Ovary (tissue), 9 donors: ENCODE results near the gene AKT1. TPM values are rescaled to one million over a fixed set of nuclear protein-coding genes. Genes with fewer than 3 reads are reported as not detected.

Experiments
- DNase-seq, 5 donors: peaks; one replicate each; pipeline ENCODE4 v3.0.0-alpha.2; 2019 to 2020
- H3K27ac ChIP-seq, 2 donors: fragments of 200-600 bp; one replicate each; pipeline versions ENCODE4 v1.5.1 to v1.8.0; 2019 to 2022
- H3K27me3 ChIP-seq: fragments of 200-600 bp; one replicate; pipeline ENCODE4 v1.8.0; 2022
- H3K36me3 ChIP-seq: fragments of 200-600 bp; sonication (generic); one replicate; pipeline ENCODE4 v1.5.1; 2019
- H3K4me1 ChIP-seq: one replicate; pipeline ENCODE4 v1.8.1; 2013; ENCODE audit warnings: mild to moderate bottlenecking, moderate library complexity; ENCODE audit not compliant: insufficient read depth
- H3K4me3 ChIP-seq: fragments of 200-600 bp; sonication (generic); one replicate; pipeline ENCODE4 v1.5.1; 2017
- H3K9me3 ChIP-seq, 2 donors: fragments of 200-600 bp in 1 of 2; sonication (generic) in 1 of 2; one replicate each; pipeline versions ENCODE4 v1.5.1 to v1.8.1; 2013 to 2019; ENCODE audit warnings: mild to moderate bottlenecking in 1 of 2, moderate library complexity in 1 of 2
- EP300 ChIP-seq: sonication (generic); formaldehyde crosslinking; IDR thresholded peaks from one replicate; pipeline ENCODE4 v1.6.1; 2017; ENCODE audit warnings: antibody characterized with exemption
- POLR2A ChIP-seq: fragments of 450-650 bp; IDR thresholded peaks from one replicate; pipeline ENCODE4 v1.6.1; 2017; ENCODE audit warnings: antibody characterized with exemption, mild to moderate bottlenecking, moderate library complexity
- WGBS, 3 donors: extraction: QIAGEN DNeasy Blood & Tissue Kit in 1 of 3; methylation state at CpG; one replicate each; pipeline versions ENCODE4 v1.1.5 to v1.1.7; 2013 to 2017; 5-methylcytosine and 5-hydroxymethylcytosine counted together
- intact Hi-C, 4 donors: fragments of 100-400 bp; cut with DNase I; formaldehyde crosslinking; loops; one replicate each; pipeline versions ENCODE4 v1.11.0 to v1.15.1; 2022 to 2023
- polyA plus RNA-seq, 2 donors: library from polyadenylated mRNA; stranded (reverse); fragments of 200-250 nt in 1 of 2; fragments of 350-450 nt in 1 of 2; fragmentation: Illumina TruSeq in 1 of 2; extraction: RNeasy Lipid Tissue Mini Kit (QIAGEN cat#74804) in 1 of 2; gene quantifications; one replicate each; pipeline ENCODE4 v1.2.3, GENCODE V29; 2013 to 2014
- total RNA-seq, 7 donors: library from RNA; depleted of rRNA in 2 of 7; stranded (reverse); fragments of >200 nt in 2 of 7; fragmentation: NEBNext Ultra II Directional in 3 of 7; extraction: Animal tissue kit (Norgen Biotek cat#: 25700) in 3 of 7; gene quantifications; one replicate each; pipeline versions ENCODE4 v1.1.0 to v1.2.4, GENCODE V29; 2016 to 2023
- TF ChIP-seq, protein P1 (sequence below), 3 donors: fragments of 450-650 bp in 2 of 3; fragments of 200-600 bp in 1 of 3; IDR thresholded peaks; one replicate each; pipeline versions ENCODE4 v1.5.1 to v1.8.0; 2016 to 2022; ENCODE audit warnings: antibody characterized with exemption in 3 of 3, mild to moderate bottlenecking in 1 of 3
- donor health status: DM: no; HTN: no; CAD: no; lungs with moderate emphysema.
- donor health status: DM: no; HTN: no; CAD: no.
- donor health status: Bipolar disorder and iron deficiency.
- donor health status: DM: yes; HTN: yes; CAD: no.
- donor health status: DM: no; HTN: no; CAD: no.
- donor health status: DM: yes; HTN: yes; CAD: no.

The AKT1 gene
- total and polyA plus RNA-seq, 9 donors, result 53.9 to 105 (median 95.4) TPM

DNA sequence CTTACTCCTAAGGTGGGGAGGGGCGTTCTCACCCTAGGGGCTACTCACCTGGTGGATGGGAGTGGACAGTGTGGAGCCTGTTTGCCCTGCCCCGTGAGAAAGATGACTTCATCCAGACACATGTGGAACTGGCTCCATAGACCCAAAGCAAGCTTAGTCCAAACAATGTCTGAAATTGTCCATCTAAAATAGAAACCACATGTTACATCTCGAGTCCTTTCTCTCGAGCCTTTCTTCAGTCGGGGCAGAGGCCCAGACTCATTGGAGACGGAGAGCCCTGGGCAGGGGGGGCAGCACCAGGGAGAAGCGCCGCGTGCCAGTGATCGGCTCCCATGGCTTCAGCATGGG, 38.3 kb downstream of the AKT1 start:
- Histone ChIP-seq H3K4me1 (peaks cover 9% of the 10 kb centered on the region), H3K9me3 (no peaks in the 10 kb centered on the region), H3K36me3 (no peaks in the 10 kb centered on the region), H3K4me3 (no peak overlapping the region), H3K27me3 (no peaks in the 10 kb centered on the region), H3K27ac (no peak overlapping the region)
- intact Hi-C loops, result no loop called here
- no peak for DNase-seq
- no peak for TF ChIP-seq EP300
- WGBS, 3 donors, result 80 to 88% (median 85%) methylated on average over 10 of the region's 10 CpGs

DNA sequence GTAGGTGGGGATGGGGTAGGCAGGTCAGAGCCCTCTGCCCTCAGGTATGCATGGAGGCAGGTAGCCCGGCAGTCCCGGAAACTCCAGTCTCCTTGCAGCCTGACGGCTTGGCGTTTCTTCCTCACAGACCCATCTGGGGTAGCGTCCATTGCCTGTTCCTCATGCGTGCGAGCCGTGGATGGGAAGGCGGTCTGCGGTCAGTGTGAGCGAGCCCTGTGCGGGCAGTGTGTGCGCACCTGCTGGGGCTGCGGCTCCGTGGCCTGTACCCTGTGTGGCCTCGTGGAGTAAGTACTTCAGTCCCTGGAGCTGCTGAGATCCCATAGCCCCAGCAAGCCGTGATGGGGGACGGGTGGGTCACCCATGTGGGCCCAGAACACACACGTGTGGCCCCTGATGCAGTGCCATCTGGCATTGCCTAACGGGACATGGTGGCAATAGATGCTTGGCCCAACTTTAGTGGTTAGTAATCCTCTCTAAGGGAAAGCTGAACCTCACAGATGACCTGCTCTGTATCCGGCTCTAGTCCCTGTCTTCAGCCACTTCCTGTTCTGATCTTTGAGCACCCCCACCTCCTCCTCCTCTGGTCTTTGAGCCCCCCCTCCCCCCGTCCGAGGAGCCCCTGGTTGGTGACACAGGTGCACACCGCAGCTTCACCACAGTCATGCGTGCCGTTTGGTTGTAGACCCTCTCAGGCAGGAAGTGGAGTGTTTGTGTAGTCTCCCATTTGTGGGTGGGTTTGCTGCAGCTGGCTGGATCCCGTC, 38.9 kb downstream of the AKT1 start:
- intact Hi-C loops, result no loop called here
- Histone ChIP-seq H3K4me3 (no peak overlapping the region), H3K27ac (no peak overlapping the region), H3K4me1 (peaks cover 13% of the 10 kb centered on the region), H3K9me3 (no peaks in the 10 kb centered on the region), H3K27me3 (no peaks in the 10 kb centered on the region), H3K36me3 (no peaks in the 10 kb centered on the region)
- DNase-seq, result no peak
- WGBS, 3 donors, result 78 to 81% (median 79%) methylated on average over 25 to 27 of the region's 27 CpGs
- TF ChIP-seq EP300 (no peak), POLR2A (no peak)
- TF ChIP-seq, protein P1, sequence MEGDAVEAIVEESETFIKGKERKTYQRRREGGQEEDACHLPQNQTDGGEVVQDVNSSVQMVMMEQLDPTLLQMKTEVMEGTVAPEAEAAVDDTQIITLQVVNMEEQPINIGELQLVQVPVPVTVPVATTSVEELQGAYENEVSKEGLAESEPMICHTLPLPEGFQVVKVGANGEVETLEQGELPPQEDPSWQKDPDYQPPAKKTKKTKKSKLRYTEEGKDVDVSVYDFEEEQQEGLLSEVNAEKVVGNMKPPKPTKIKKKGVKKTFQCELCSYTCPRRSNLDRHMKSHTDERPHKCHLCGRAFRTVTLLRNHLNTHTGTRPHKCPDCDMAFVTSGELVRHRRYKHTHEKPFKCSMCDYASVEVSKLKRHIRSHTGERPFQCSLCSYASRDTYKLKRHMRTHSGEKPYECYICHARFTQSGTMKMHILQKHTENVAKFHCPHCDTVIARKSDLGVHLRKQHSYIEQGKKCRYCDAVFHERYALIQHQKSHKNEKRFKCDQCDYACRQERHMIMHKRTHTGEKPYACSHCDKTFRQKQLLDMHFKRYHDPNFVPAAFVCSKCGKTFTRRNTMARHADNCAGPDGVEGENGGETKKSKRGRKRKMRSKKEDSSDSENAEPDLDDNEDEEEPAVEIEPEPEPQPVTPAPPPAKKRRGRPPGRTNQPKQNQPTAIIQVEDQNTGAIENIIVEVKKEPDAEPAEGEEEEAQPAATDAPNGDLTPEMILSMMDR (IDR thresholded peaks at IDR 0.05), result no peak

DNA sequence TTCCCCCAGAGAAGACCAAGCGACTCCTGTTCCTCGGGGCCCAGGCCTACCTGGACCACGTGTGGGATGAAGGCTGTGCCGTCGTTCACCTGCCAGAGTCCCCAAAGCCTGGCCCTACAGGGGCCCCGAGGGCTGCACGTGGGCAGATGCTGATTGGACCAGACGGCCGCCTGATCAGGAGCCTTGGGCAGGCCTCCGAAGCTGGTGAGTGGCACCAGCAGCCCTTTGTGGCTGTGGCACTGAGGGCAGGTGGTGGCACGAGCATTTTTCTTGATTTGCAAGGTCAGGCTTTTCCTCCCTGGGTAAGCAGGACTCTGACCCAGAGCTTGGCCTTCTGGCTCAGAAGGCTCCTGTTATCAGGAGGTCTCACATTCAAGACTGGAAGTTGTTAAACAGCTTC, 39.9 kb downstream of the AKT1 start:
- H3K9me3 ChIP-seq, result no peaks in the 10 kb centered on the region
- intact Hi-C loops, result no loop called here
- H3K4me1 ChIP-seq, result peaks cover 13% of the 10 kb centered on the region
- no peaks in the 10 kb centered on the region for H3K36me3 ChIP-seq
- no peak for DNase-seq
- no peak overlapping the region for H3K27ac ChIP-seq
- no peak overlapping the region for H3K4me3 ChIP-seq
- no peaks in the 10 kb centered on the region for H3K27me3 ChIP-seq
- TF ChIP-seq, protein P1 (IDR thresholded peaks at IDR 0.05), result no peak
- no peak for TF ChIP-seq POLR2A
- no peak for TF ChIP-seq EP300
- WGBS, 3 donors, result 63 to 69% (median 63%) methylated on average over 11 of the region's 11 CpGs

DNA sequence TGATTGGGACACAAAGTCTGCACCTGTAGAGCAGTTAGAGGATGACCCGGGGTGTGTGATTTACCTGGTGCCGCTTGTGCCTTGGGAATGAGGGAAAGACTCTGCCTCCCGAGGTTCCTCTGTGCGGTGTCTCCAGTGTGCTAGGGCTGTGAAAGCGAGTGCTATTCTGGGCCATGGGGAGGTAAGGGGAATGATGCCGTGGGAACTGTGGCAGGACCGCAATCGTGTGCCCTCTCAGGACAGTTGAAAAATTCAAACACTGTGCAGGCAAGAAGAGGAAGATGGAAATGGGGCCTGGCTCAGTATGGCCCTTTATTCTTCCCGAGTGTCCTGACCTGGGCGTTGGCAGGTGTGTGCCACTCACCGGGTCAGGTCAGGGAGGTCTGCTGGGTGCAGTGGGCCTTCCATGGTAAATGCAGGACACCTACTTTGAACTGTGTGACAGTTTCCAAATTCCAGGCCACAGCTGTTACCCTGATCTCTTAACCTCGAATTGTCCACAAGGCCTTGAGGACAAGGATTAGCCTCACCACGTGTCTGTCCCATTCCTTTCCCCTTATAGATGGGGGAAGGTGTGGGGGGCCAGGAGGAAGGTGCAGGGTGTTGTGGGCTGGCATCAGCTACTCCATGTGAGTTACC, 41.2 kb downstream of the AKT1 start:
- Histone ChIP-seq H3K4me3 (peak overlapping the region; percentile 94), H3K27ac (no peak overlapping the region), H3K9me3 (no peaks in the 10 kb centered on the region), H3K36me3 (no peaks in the 10 kb centered on the region), H3K4me1 (peaks cover 13% of the 10 kb centered on the region), H3K27me3 (no peaks in the 10 kb centered on the region)
- TF ChIP-seq, protein P1 (IDR thresholded peaks at IDR 0.05), result no peak
- TF ChIP-seq EP300 (no peak), POLR2A (no peak)
- intact Hi-C loops, result no loop called here
- no peak for DNase-seq
- 44 to 56% (median 44%) methylated on average over 13 of the region's 13 CpGs for WGBS, 3 donors
